Parathyroid adenoma (tissue), 2 donors: ENCODE results near the gene CCDC117.
A peak's percentile ranks its signal among the peaks of the same experiment; 100 is the strongest.

Experiments used
- H2AFZ ChIP-seq: fragments of 300-600 bp; sonication (generic); one replicate; pipeline ENCODE4 v1.7.0; 2017; ENCODE audit warnings: antibody characterized with exemption, mild to moderate bottlenecking
- H3K27ac ChIP-seq: fragments of 300-600 bp; sonication (generic); one replicate; pipeline ENCODE4 v1.7.0; 2017
- H3K27me3 ChIP-seq: fragments of 300-600 bp; sonication (generic); one replicate; pipeline ENCODE4 v1.7.0; 2017; ENCODE audit warnings: low read length; ENCODE audit not compliant: control insufficient read depth, insufficient read depth
- H3K36me3 ChIP-seq: fragments of 300-600 bp; sonication (generic); one replicate; pipeline ENCODE4 v1.7.0; 2017; ENCODE audit warnings: low read length; ENCODE audit not compliant: control insufficient read depth, insufficient read depth
- H3K4me1 ChIP-seq: fragments of 300-600 bp; sonication (generic); one replicate; pipeline ENCODE4 v1.7.0; 2017; ENCODE audit warnings: control low read depth
- H3K4me2 ChIP-seq: fragments of 300-600 bp; sonication (generic); one replicate; pipeline ENCODE4 v1.7.0; 2017; ENCODE audit warnings: low read length
- H3K4me3 ChIP-seq: fragments of 300-600 bp; sonication (generic); one replicate; pipeline ENCODE4 v1.7.0; 2017; ENCODE audit warnings: low read depth, low read length
- H3K79me2 ChIP-seq: fragments of 300-600 bp; sonication (generic); one replicate; pipeline ENCODE4 v1.7.0; 2017; ENCODE audit warnings: control low read depth
- H3K9ac ChIP-seq: fragments of 300-600 bp; sonication (generic); one replicate; pipeline ENCODE4 v1.7.0; 2017; ENCODE audit warnings: mild to moderate bottlenecking
- H3K9me3 ChIP-seq: fragments of 300-600 bp; sonication (generic); one replicate; pipeline ENCODE4 v1.7.0; 2017; ENCODE audit warnings: low read length; ENCODE audit not compliant: control insufficient read depth
- CTCF ChIP-seq: fragments of 300-600 bp; sonication (generic); IDR thresholded peaks from one replicate; pipeline ENCODE4 v1.7.0; 2017; ENCODE audit warnings: antibody characterized with exemption, mild to moderate bottlenecking
- donor health status: primary hyperparathyroidism.

The CCDC117 gene

DNA sequence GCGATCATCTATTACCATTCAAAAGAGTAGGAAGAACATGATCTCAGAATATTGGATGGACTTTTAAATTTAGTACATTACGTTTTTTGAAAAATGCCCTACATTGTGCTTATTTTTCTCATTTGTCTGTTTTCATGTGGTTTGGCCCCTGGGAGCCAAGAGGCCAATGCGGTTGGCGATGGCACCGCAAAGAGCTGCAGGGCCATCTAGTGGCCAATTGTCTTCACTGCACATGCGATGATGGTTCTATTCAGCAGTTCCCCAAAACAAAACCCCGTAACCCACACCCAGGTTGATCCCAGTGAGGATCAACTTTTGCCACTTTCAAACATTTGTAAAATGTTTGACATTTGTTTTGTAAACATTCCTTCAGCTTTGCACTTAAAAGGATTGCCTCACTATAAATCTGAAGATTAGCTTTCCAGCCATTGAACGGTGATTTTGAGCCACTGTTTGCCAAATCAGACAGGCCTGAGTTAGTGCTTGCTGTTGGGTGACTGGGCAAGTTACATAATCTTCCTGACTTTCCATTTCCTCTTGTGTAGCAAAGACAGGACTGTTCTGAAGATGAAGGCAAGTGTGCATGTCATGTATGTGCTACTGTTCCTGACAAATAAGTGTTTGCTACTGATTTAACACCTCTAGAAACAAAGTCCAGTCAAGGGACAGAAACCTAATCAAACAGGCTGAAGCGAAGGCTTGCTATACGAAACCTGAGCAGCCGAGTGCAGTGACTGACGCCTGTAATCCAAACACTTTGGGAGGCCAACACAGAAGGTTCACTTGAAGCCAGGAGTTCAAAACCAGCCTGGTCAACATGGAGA lies 57.1 kb downstream of the CCDC117 start:
- Histone ChIP-seq H3K36me3 (no peaks in the 10 kb centered on the region), H3K4me1 (peaks cover 4% of the 10 kb centered on the region), H3K27me3 (no peaks in the 10 kb centered on the region), H3K4me2 (no peak overlapping the region), H3K9me3 (no peaks in the 10 kb centered on the region), H3K27ac (peak overlapping the region; percentile 52), H3K9ac (no peak overlapping the region), H3K79me2 (no peaks in the 10 kb centered on the region), H3K4me3 (no peak overlapping the region), H2AFZ (peak overlapping the region; percentile 19)
- TF ChIP-seq CTCF = peak; percentile 91

DNA sequence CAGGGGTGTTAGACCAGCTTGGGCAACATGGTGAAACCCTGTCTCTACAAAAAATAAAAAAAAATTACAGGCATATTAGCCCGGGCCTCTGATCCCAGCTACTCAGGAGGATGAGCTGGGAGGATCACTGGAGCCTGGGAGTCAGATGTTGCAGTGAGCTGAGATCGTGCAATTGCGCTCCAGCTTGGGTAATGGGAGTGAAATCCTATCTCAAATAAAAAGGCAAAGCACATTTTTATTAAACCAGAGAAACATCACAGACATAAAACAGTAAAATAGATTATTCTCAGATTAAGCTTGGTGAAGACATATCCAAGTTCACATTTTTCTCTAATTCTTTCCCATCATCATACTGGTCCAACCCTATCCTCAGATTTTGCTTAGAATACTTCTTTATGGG lies 57.9 kb downstream of the CCDC117 start:
- H3K4me1 ChIP-seq = peaks cover 4% of the 10 kb centered on the region
- H3K27ac ChIP-seq = peak overlapping the region; percentile 52
- TF ChIP-seq CTCF = no peak

DNA sequence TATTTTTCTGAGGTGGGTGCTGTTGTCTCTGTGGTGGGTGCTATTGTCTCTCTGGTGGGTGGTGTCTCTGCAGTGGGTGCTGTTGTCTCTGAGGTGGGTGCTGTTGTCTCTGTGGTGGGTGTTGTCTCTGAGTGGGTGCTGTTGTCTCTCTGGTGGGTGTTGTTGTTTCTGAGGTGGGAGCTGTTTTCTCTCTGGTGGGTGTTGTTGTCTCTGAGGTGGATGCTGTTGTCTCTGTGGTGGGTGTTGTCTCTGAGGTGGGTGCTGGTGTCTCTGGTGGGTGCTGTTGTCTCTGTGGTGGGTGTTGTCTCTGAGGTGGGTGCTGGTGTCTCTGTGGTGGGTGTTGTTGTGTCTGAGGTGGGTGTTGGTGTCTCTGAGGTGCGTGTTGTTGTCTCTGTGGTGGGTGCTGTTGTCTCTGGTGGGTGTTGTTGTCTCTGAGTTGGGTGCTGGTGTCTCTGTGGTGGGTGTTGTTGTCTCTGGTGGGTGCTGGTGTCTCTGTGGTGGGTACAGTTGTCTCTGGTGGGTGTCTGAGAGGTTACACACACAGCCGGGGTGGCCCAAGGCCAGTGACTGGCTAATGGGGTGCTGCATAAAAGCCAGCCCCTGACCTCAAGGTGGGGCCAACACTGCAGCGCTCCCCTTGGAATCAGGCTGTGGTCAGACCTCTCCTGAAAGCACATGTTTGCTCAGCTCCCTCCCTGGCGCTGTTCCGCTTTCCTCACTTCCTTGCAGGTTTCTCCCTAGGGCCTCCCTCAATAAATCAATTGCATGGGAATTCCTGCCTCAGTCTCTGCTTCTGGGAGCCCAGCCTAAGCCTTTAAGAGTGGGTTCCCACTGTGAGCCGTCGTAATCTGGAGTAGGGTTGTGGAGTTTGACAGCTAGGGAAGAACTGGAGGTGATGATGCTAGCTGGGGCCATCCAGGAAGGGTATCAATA lies 58.9 kb downstream of the CCDC117 start:
- no peak overlapping the region for H2AFZ ChIP-seq
- H3K4me2 ChIP-seq = no peak overlapping the region
- no peak overlapping the region for H3K27ac ChIP-seq
- TF ChIP-seq CTCF = no peak
- H3K9me3 ChIP-seq = no peaks in the 10 kb centered on the region
- no peaks in the 10 kb centered on the region for H3K79me2 ChIP-seq
- H3K36me3 ChIP-seq = no peaks in the 10 kb centered on the region
- H3K9ac ChIP-seq = no peak overlapping the region
- no peak overlapping the region for H3K4me3 ChIP-seq
- no peaks in the 10 kb centered on the region for H3K27me3 ChIP-seq
- H3K4me1 ChIP-seq = peaks cover 4% of the 10 kb centered on the region

More for the DNA sequence above, 57.9 kb downstream of the CCDC117 start:
- Histone ChIP-seq H3K9me3 (no peaks in the 10 kb centered on the region), H3K36me3 (no peaks in the 10 kb centered on the region), H2AFZ (no peak overlapping the region), H3K4me2 (no peak overlapping the region), H3K27me3 (no peaks in the 10 kb centered on the region), H3K9ac (no peak overlapping the region), H3K79me2 (no peaks in the 10 kb centered on the region), H3K4me3 (no peak overlapping the region)

DNA sequence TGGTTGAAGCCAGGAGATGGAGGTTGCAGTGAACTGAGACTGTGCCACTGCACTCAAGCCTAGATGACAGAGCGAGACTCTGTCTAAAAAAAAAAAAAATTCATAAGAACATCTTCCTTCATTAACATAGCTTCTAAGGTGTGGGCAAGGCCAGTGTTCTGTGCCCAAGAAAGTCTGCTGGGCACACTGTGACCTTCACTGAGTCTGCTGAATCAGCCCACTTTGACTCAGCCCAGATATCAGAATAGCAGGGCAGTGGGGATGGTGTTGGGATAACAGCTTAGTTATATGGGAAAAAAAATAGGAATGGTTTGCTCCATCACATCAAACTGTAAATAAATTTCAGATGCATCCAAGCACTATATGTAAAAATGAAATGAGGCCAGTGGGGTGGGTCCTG lies 60.2 kb downstream of the CCDC117 start:
- no peak for TF ChIP-seq CTCF
- no peaks in the 10 kb centered on the region for H3K79me2 ChIP-seq

More for the DNA sequence above, 60.2 kb downstream of the CCDC117 start:
- H3K27me3 ChIP-seq = no peaks in the 10 kb centered on the region
- H3K9ac ChIP-seq = no peak overlapping the region
- no peak overlapping the region for H3K4me3 ChIP-seq
- no peak overlapping the region for H3K27ac ChIP-seq
- H2AFZ ChIP-seq = no peak overlapping the region
- H3K36me3 ChIP-seq = no peaks in the 10 kb centered on the region
- H3K4me1 ChIP-seq = no peaks in the 10 kb centered on the region
- no peaks in the 10 kb centered on the region for H3K9me3 ChIP-seq
- H3K4me2 ChIP-seq = no peak overlapping the region
